HG03558 (cell line): ENCODE results near the gene HDHD2.

Experiments
- ATAC-seq: cut with Tn5 transposase; IDR thresholded peaks from one replicate; pipeline ENCODE4 v1.9.1; 2021; ENCODE audit warnings: moderate number of reproducible peaks; ENCODE audit not compliant: unreplicated experiment; ENCODE audit errors: extremely low read depth

The HDHD2 gene

GRCh38 chr18:47075098-47075883, 75.0 kb downstream of the HDHD2 start:
- ATAC-seq: no peak

- no peak for ATAC-seq
These were observed 82.7 kb downstream of the HDHD2 start for GRCh38 chr18:47067648-47068047.

GRCh38 chr18:47063096-47063495, 87.2 kb downstream of the HDHD2 start:
- ATAC-seq: no peak

- no peak for ATAC-seq
These were observed 87.8 kb downstream of the HDHD2 start for GRCh38 chr18:47062471-47062870.
